SK-N-SH (cell line): ENCODE data around the gene SLC25A26.

ENCODE experiments used
- EP300 ChIP-seq, 2 experiments: IDR thresholded peaks; 2 replicates each; pipeline versions ENCODE4 v1.4.0 to v1.6.1; 2012; ENCODE audit warnings: borderline replicate concordance in 1 of 2, low read depth in 1 of 2, low read length in 1 of 2
- FOXJ3 ChIP-seq: sonication (generic); formaldehyde crosslinking; IDR thresholded peaks from 2 replicates; pipeline ENCODE4 v1.5.1; 2020; ENCODE audit warnings: mild to moderate bottlenecking, missing genetic modification reagents
- GABPA ChIP-seq: IDR thresholded peaks from 2 replicates; pipeline ENCODE4 v1.4.0; 2012; ENCODE audit warnings: low read depth, mild to moderate bottlenecking
- POLR2AphosphoS5 ChIP-seq: IDR thresholded peaks from 2 replicates; pipeline ENCODE4 v1.6.1; 2012; ENCODE audit warnings: low read depth, low read length
- RAD21 ChIP-seq: IDR thresholded peaks from 2 replicates; pipeline ENCODE4 v1.6.1; 2012; ENCODE audit warnings: mild to moderate bottlenecking, low read length
- TCF12 ChIP-seq: IDR thresholded peaks from 2 replicates; pipeline ENCODE4 v1.4.0; 2012
- TF ChIP-seq, protein P1 (sequence below): fragments of 200-600 bp; sonication (generic); IDR thresholded peaks from 2 replicates; pipeline ENCODE4 v1.6.1; 2017; ENCODE audit warnings: antibody characterized with exemption, mild to moderate bottlenecking, moderate library complexity

DNA sequence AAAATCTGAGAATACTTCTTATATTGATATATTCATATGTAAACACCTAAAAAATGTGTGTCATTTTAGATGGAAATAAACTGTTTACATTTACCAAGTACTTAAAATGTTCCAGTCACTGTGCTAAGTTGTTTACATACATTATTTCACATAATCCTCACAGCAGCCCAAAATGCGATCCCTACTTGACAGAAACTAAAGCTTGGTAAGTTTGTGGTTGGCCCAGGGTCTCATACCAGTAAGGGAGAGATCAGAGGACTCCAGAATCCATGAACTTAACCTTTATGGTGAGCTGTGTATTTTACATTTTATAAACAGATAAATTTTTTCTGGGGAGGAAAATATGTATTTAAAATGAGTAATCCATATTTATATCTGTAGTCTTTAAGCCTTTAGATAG lies 51.2 kb downstream of the SLC25A26 start:
- no peak for TF ChIP-seq TCF12
- TF ChIP-seq FOXJ3: no peak
- TF ChIP-seq, protein P1, sequence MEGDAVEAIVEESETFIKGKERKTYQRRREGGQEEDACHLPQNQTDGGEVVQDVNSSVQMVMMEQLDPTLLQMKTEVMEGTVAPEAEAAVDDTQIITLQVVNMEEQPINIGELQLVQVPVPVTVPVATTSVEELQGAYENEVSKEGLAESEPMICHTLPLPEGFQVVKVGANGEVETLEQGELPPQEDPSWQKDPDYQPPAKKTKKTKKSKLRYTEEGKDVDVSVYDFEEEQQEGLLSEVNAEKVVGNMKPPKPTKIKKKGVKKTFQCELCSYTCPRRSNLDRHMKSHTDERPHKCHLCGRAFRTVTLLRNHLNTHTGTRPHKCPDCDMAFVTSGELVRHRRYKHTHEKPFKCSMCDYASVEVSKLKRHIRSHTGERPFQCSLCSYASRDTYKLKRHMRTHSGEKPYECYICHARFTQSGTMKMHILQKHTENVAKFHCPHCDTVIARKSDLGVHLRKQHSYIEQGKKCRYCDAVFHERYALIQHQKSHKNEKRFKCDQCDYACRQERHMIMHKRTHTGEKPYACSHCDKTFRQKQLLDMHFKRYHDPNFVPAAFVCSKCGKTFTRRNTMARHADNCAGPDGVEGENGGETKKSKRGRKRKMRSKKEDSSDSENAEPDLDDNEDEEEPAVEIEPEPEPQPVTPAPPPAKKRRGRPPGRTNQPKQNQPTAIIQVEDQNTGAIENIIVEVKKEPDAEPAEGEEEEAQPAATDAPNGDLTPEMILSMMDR: no peak
- TF ChIP-seq POLR2AphosphoS5: no peak
- no peak for TF ChIP-seq RAD21
- no peak for TF ChIP-seq GABPA
- no peak for TF ChIP-seq EP300 (IDR thresholded peaks at IDR 0.05; ENCODE audit: borderline replicate concordance in 1 of 2, low read depth in 1 of 2, low read length in 1 of 2)
